K562 (cell line): Measurements from ENCODE around the gene THAP8. TPM values are rescaled to one million over a fixed set of nuclear protein-coding genes. Genes with fewer than 3 reads are reported as not detected.

Source experiments
- POLR3A ChIP-seq: IDR thresholded peaks from 2 replicates; pipeline ENCODE4 v1.6.1; 2011; ENCODE audit warnings: borderline replicate concordance, mild to moderate bottlenecking, moderate library complexity; ENCODE audit not compliant: insufficient read length, insufficient read depth; ENCODE audit errors: extremely low read depth
- RFX5 ChIP-seq: IDR thresholded peaks from 2 replicates; pipeline ENCODE4 v1.6.1; 2011; ENCODE audit warnings: low read depth, mild to moderate bottlenecking, improper control_type of control experiment, low read length
- ZBTB33 ChIP-seq: sonication (generic); formaldehyde crosslinking; IDR thresholded peaks from 2 replicates; pipeline ENCODE4 v1.8.1; 2023; ENCODE audit warnings: mild to moderate bottlenecking, missing genetic modification reagents
- ZBTB7A ChIP-seq: IDR thresholded peaks from 2 replicates; pipeline ENCODE4 v1.6.1; 2011; ENCODE audit warnings: low read depth, mild to moderate bottlenecking, low read length, moderate library complexity, borderline replicate concordance; ENCODE audit not compliant: control insufficient read depth
- ZNF561 ChIP-seq: fragments of 450-650 bp; formaldehyde crosslinking; conservative IDR thresholded peaks from 2 replicates; pipeline ENCODE4 v1.4.0; 2020; ENCODE audit warnings: mild to moderate bottlenecking, moderate library complexity
- ZNF589 ChIP-seq: fragments of 200-800 bp; sonication (Bioruptor generic); IDR thresholded peaks from 2 replicates; pipeline ENCODE4 v1.6.1; 2016; ENCODE audit warnings: low read depth, missing genetic modification characterization, missing compliant biosample characterization
- polyA plus RNA-seq, 8 experiments: library from polyadenylated mRNA; depleted of rRNA in 4 of 8; stranded (reverse) in 5 of 8; unstranded in 3 of 8; fragments of >200 nt; fragmentation: Nextera tagmentation in 2 of 8; fragmentation: Illumina TruSeq in 1 of 8; extraction: Ambion mirVana in 2 of 8; extraction: Trizol in 1 of 8; gene quantifications; 2 replicates each; pipeline versions ENCODE4 v1.2.1 to v1.2.3, GENCODE V29; 2011 to 2014; ENCODE audit warnings: inconsistent platforms in 1 of 8, missing spikeins in 1 of 8
- total RNA-seq, 7 experiments: library from RNA; depleted of rRNA in 6 of 7; stranded (reverse); fragments of >200 nt in 6 of 7; fragmentation: Illumina TruSeq in 2 of 7; extraction: Trizol in 2 of 7; gene quantifications; 2 replicates each; pipeline versions ENCODE4 v1.2.1 to v1.2.3, GENCODE V29; 2011 to 2021; ENCODE audit warnings: low replicate concordance in 1 of 7
- TF ChIP-seq, protein P1 (sequence below): fragments of 450-650 bp; IDR thresholded peaks from 2 replicates; pipeline ENCODE4 v1.6.1; 2017; ENCODE audit warnings: antibody characterized with exemption
- TF ChIP-seq, protein P2 (sequence below): fragments of 450-650 bp; IDR thresholded peaks from 2 replicates; pipeline ENCODE4 v1.6.1; 2018; ENCODE audit not compliant: partially characterized antibody
- TF ChIP-seq, protein P3 (sequence below): fragments of 450-650 bp; formaldehyde crosslinking; IDR thresholded peaks from 2 replicates; pipeline ENCODE4 v1.4.0; 2022; ENCODE audit warnings: mild to moderate bottlenecking, moderate library complexity

Gene THAP8
- total and polyA plus RNA-seq, 9 of the 15 experiments (the other 6 are each of a cell fraction or from before 2014, with no cell fraction given) = 0.11 to 2.0 (median 0.94) TPM

DNA sequence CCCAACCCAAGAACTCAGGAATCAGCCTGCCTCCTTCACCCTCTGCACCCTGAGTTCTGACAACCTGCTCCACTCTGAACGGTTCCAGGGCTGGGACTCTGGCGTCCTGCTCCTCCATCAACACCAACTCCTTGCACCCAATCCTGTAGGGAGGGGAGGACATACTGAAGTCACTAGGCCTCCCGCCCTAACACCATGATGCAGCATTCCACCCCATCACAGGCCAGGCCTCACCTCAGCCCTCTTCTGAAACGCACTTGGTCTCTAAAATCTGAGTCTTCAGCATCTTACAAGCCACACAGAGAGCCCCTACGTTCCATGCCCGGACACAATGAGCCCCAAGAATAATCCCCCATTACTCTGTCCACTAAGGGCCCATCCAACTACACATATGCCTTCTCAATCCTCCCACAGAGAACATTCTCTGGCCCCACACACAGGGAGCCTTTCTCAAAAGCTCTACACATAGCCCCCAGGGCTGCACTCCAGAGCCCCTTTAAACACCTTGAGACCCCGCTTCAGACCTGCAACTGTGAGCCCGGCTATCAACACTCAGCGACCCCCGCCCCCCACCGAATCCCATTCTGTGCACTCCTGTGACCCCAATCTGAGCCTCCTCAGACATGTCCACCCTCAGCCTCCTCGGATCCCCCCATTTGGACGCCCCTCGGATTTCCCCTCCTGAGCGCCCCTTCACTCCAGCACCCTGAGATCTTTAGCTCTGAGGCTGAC, 40.6 kb downstream of the THAP8 start (continued):
- TF ChIP-seq, protein P1, sequence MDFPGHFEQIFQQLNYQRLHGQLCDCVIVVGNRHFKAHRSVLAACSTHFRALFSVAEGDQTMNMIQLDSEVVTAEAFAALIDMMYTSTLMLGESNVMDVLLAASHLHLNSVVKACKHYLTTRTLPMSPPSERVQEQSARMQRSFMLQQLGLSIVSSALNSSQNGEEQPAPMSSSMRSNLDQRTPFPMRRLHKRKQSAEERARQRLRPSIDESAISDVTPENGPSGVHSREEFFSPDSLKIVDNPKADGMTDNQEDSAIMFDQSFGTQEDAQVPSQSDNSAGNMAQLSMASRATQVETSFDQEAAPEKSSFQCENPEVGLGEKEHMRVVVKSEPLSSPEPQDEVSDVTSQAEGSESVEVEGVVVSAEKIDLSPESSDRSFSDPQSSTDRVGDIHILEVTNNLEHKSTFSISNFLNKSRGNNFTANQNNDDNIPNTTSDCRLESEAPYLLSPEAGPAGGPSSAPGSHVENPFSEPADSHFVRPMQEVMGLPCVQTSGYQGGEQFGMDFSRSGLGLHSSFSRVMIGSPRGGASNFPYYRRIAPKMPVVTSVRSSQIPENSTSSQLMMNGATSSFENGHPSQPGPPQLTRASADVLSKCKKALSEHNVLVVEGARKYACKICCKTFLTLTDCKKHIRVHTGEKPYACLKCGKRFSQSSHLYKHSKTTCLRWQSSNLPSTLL = no peak
- no peak for TF ChIP-seq RFX5
- TF ChIP-seq, protein P2, sequence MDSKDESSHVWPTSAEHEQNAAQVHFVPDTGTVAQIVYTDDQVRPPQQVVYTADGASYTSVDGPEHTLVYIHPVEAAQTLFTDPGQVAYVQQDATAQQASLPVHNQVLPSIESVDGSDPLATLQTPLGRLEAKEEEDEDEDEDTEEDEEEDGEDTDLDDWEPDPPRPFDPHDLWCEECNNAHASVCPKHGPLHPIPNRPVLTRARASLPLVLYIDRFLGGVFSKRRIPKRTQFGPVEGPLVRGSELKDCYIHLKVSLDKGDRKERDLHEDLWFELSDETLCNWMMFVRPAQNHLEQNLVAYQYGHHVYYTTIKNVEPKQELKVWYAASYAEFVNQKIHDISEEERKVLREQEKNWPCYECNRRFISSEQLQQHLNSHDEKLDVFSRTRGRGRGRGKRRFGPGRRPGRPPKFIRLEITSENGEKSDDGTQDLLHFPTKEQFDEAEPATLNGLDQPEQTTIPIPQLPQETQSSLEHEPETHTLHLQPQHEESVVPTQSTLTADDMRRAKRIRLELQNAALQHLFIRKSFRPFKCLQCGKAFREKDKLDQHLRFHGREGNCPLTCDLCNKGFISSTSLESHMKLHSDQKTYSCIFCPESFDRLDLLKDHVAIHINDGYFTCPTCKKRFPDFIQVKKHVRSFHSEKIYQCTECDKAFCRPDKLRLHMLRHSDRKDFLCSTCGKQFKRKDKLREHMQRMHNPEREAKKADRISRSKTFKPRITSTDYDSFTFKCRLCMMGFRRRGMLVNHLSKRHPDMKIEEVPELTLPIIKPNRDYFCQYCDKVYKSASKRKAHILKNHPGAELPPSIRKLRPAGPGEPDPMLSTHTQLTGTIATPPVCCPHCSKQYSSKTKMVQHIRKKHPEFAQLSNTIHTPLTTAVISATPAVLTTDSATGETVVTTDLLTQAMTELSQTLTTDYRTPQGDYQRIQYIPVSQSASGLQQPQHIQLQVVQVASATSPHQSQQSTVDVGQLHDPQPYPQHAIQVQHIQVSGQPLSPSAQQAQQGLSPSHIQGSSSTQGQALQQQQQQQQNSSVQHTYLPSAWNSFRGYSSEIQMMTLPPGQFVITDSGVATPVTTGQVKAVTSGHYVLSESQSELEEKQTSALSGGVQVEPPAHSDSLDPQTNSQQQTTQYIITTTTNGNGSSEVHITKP = no peak
- TF ChIP-seq POLR3A = no peak
- 0 out of 2 replicates have a peak, but pooled peaks have one; percentile 9 for TF ChIP-seq ZNF561
- TF ChIP-seq ZBTB7A = peak; percentile 44; the same call in 1 of the 2 replicates
- TF ChIP-seq, protein P3, sequence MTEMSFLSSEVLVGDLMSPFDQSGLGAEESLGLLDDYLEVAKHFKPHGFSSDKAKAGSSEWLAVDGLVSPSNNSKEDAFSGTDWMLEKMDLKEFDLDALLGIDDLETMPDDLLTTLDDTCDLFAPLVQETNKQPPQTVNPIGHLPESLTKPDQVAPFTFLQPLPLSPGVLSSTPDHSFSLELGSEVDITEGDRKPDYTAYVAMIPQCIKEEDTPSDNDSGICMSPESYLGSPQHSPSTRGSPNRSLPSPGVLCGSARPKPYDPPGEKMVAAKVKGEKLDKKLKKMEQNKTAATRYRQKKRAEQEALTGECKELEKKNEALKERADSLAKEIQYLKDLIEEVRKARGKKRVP (CRISPR knock-in tag) = no peak
- no peak for TF ChIP-seq ZBTB33 (CRISPR knock-in tag)
- no peak for TF ChIP-seq ZNF589 (CRISPR knock-in tag)
